GM19035 (cell line): Measurements from ENCODE around the gene FZD1.
"Not testable (repeated sequence)": the region's sequence is repeated elsewhere in the genome, so short reads cannot be mapped to it uniquely, and the experiment has no call there.

Source experiments
- ATAC-seq: cut with Tn5 transposase; IDR thresholded peaks from one replicate; pipeline ENCODE4 v1.9.1; 2021; ENCODE audit not compliant: unreplicated experiment

FZD1 gene

DNA sequence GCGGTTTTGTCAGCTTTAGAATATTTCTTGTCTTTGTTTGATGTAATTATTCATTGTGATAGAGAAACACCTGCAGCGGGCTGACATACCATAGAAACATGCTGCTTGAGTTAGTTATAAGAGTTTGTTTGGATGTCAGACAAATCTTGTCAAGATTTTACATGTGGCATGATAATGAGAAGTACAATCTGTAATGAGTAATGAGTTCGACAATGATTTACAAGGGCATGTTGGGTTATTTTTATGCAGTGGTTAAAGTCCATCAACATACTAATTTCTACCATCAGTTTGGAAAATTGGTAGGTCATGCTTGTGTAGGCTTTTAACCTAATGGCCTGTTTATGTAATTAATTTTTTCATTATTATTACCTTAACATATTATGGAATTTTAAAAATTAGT is 31.3 kb downstream of the FZD1 start:
- no peak for ATAC-seq

GRCh38 chr7:91297939-91298338 is 33.7 kb downstream of the FZD1 start:
- ATAC-seq: no peak

GRCh38 chr7:91299952-91300775 is 35.9 kb downstream of the FZD1 start:
- no peak for ATAC-seq

- ATAC-seq: no peak
These were observed 38.6 kb downstream of the FZD1 start for GRCh38 chr7:91302794-91303193.

DNA sequence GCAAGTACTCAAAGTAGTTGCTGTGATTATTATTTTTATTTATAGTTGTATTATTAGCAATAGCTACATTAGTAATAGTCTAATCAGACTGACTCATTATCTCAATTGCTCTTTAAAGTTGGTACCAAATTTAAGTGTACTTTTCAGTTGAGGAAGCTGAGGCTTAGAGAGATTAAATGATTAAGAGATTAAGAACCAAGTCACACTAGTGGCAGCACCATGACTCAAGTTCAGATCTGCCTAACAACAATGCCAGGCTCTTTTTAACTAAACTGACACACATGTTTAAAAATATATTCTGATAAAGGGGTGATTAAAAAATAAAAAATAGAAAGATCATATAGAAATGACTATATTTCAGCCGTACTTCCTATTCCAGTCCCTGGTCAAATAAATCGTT is 42.0 kb downstream of the FZD1 start:
- no peak for ATAC-seq

DNA sequence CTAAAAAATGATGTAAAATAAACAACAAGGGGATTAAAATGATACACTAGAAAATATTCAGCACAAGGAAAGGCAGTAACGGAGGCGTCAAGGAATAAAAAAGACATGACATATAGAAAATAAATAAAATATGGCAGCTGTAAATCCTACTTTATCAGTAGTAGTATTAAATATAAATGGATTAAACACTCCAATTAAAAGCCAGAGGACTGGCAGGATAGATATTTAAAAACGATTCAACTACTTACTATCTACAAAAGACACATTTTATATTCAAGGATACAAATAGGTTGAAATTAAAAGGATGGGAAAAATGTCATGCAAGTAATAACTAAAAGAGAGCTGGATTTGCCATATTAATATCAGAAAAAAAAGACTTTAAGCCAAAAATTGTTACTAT is 43.2 kb downstream of the FZD1 start:
- no peak for ATAC-seq

- not testable (repeated sequence) for ATAC-seq
These were observed 44.0 kb downstream of the FZD1 start for GRCh38 chr7:91308191-91308590.

DNA sequence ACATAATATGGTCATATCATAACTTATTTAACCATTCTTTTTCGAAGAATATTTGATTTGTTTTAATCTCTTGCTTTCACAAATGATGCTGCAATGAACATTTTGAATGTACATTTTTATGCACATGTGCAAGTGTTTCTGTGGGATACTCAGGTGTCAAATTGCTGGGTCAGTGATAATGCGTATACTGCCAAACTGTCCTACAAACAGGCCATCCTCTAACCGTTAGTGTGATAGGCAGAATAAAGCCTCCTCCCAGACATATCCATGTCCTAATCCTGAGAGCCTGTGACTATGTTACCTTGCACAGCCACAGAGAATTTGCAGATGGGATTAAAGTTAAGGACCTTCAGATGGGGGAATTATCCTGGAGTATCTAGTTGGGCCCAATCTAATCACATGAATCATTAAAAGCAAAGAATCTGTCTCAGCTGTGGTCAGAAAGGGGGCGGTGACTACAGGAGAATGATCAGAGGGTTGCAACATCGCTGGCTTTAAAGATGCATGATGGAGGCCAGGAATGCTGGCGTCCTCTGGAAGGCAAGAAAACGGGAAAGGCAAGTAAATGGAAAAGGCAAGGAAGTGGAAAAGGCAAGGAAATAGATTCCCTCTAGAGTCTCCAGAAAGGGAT is 46.7 kb downstream of the FZD1 start:
- no peak for ATAC-seq

GRCh38 chr7:91311839-91312238 is 47.6 kb downstream of the FZD1 start:
- no peak for ATAC-seq

DNA sequence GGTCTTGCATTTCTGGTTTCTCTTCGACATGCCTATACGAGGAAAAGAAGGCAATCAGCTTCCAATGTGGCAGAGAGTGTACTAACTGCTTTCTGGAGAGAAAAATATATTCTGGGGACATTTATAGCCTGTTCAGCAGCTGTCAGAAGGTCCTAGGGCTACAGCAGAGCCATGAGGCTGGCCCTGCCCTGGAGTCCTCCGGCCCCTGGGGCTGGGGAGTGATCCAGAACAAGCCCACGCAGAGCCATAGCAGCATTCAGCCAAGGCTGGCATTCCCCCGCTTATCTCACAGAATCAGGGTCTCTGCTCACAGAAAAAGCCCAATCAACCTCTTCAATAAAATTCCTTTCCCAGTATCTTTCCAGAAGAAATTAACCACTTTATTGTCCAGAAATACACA is 48.9 kb downstream of the FZD1 start:
- ATAC-seq: no peak

DNA sequence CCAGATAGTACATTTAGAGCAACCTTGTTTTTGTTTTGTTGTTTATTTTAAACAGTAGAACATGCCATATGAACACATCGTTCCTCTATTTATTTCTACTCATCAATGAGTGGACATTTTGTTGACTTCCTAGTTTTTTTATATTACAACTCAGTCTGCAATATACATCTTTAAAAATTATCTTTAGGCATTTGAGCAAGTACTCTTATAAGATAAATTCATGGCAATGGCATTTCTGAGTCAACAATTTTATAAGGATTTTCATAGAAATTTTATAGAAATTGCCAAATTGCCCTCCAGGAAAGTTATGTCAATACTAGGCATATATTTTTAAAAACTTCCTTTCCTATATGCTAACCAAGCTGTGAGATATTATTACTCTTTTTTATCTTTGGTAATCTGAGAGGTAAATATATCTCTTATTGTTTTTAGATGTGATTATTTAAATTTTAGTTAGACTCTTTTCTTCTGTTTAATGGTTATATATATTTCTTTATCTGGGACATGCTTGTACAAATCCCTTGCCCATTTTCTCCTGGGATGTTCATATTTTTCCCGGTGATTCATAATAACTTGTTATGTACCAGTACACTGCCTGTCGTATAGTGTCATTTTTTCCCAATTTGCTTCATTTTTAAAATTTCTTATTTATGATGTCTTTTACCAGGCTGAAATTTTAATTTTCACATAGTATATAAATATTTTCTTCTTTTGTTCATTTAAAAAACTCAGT is 50.5 kb downstream of the FZD1 start:
- no peak for ATAC-seq

DNA sequence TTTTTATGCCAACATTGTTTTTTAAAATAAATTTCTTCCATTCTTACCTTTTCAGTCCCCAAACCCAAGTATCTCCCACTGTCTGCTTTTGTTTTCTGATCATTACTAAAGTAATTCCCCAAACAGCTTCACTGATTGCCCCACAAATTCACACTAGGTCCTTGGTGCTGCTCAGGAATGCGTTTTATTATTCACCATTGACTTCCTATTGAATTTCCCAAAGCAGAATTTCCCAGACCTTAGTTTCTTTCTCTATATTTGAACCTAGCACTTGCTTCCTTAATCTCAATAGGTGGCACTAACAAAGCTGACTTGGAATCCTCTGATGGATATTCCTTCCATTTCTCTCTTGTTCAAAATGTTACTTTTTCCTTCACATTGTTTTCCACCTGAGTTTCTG is 52.2 kb downstream of the FZD1 start:
- no peak for ATAC-seq

GRCh38 chr7:91319351-91319750 is 55.1 kb downstream of the FZD1 start:
- no peak for ATAC-seq

- ATAC-seq: no peak
These were observed 56.3 kb downstream of the FZD1 start for GRCh38 chr7:91320366-91321078.
